ENCODE data around the gene FHOD3. TPM values are rescaled to one million over a fixed set of nuclear protein-coding genes. Genes with fewer than 3 reads are reported as not detected.

The FHOD3 gene
- total and polyA plus RNA-seq, 9 of the 15 experiments (the other 6 are each of a cell fraction or from before 2014, with no cell fraction given), result 0.11 TPM; not detected in 8

DNA sequence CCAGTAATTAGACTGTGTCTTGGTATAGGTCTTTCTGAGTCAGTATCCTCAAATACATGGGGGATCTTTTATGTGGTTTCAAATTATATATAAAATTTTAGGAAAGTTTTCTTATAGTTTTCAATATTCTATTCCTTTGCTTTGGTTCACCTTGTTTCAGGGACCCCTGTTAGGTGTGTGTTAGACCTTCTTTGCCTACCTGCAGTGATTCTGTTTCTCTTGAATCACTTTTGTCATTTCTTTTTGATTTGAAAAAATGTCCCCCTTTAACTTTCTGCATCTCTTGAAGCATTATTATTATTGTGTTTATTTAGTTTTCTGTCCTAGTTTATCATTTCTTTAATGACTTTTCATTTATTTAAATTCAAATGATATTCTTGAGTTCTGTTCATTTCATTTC is 98.7 kb downstream of the FHOD3 start:
- H3K9ac ChIP-seq (ENCODE audit: insufficient read depth in 1 of 2, low read depth in 2 of 2, low read length in 2 of 2), result no peak overlapping the region
- H3K9me3 ChIP-seq (replicated peaks; ENCODE audit: control insufficient read depth, insufficient read depth, low read depth, low read length), result no peaks in the 10 kb centered on the region
- H3K27ac ChIP-seq (ENCODE audit: extremely low read depth, low read depth, low read length), result no peak overlapping the region
- no peaks in the 10 kb centered on the region for H3K79me2 ChIP-seq (ENCODE audit: control insufficient read depth, insufficient read depth, low read length)
- POLR2A ChIA-PET, result no interaction called here
- no peaks in the 10 kb centered on the region; a peak in 1 of 5 replicates for H3K27me3 ChIP-seq (ENCODE audit: control insufficient read depth in 2 of 2, insufficient read depth in 2 of 2, low read length in 2 of 2)
- 0 out of 2 replicates have a peak, but pooled peaks have one; percentile 22 for TF ChIP-seq TRIM28 (IDR thresholded peaks at IDR 0.05)
- TF ChIP-seq CBX5 (IDR thresholded peaks at IDR 0.05; ENCODE audit: borderline replicate concordance, low read depth), result 0 out of 2 replicates have a peak, but pooled peaks have one; percentile 25
- no peak for TF ChIP-seq MCM2 (IDR thresholded peaks at IDR 0.05; ENCODE audit: low read depth)
- no peaks in the 10 kb centered on the region for H3K9me1 ChIP-seq (ENCODE audit: control insufficient read depth, insufficient read depth, low read length)
- no peak for ATAC-seq
- CTCF ChIA-PET (ENCODE audit: low intra/inter-chr PET ratio), result no interaction called here
- H3K36me3 ChIP-seq (ENCODE audit: control insufficient read depth, insufficient read depth, low read length), result no peaks in the 10 kb centered on the region
- intact Hi-C loops (cut with micrococcal nuclease), result no loop called here
- no peak for DNase-seq (ENCODE audit: extremely low read depth in 1 of 4, low spot score in 3 of 4)
- no peaks in the 10 kb centered on the region for H3K4me1 ChIP-seq (replicated peaks in 1 of 2; ENCODE audit: control insufficient read depth in 2 of 2, insufficient read depth in 2 of 2, low read length in 2 of 2)
- H3K4me2 ChIP-seq (ENCODE audit: insufficient read depth, low read length), result no peak overlapping the region
- no peaks in the 10 kb centered on the region for H4K20me1 ChIP-seq (replicated peaks; ENCODE audit: control insufficient read depth, insufficient read depth, low read length)
- H3K4me3 ChIP-seq, result no peak overlapping the region
- no peak for FAIRE-seq
- in situ Hi-C loops (cut with MboI), result no loop called here
- BruUV-seq (replicated peaks), result no TSS peak
- H2AFZ ChIP-seq (ENCODE audit: low read depth, low read length), result no peak overlapping the region

DNA sequence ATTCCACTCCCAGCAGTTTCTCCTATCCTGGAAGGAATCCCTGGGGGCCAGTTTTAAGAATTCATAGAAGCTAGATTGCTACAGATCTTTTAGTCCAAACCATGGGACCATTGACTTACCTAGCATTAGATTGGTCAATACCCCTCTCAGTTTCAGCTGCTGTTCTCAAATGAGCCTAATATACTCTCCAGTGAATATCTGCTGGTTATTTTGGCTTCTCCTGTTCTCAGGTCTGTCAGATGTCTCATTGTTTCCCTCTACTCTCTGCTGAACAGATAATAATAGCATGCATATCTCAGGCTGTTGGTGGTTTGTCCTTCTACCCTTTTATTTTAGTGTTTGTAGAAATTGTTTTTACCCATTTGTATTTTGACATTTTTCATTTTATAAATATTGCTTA is 99.5 kb downstream of the FHOD3 start:
- no TSS peak for BruUV-seq (replicated peaks)
- CTCF ChIA-PET (ENCODE audit: low intra/inter-chr PET ratio), result no interaction called here
- intact Hi-C loops (cut with micrococcal nuclease), result no loop called here
- in situ Hi-C loops (cut with MboI), result no loop called here
- no peaks in the 10 kb centered on the region for H3K9me1 ChIP-seq (ENCODE audit: control insufficient read depth, insufficient read depth, low read length)
- H4K20me1 ChIP-seq (replicated peaks; ENCODE audit: control insufficient read depth, insufficient read depth, low read length), result no peaks in the 10 kb centered on the region; the same call in 1 of the 2 replicates
- no peak overlapping the region for H3K4me3 ChIP-seq
- H3K36me3 ChIP-seq (ENCODE audit: control insufficient read depth, insufficient read depth, low read length), result no peaks in the 10 kb centered on the region
- no peak for FAIRE-seq
- no peaks in the 10 kb centered on the region for H3K27me3 ChIP-seq (ENCODE audit: control insufficient read depth in 2 of 2, insufficient read depth in 2 of 2, low read length in 2 of 2)
- DNase-seq (ENCODE audit: extremely low read depth in 1 of 4, low spot score in 3 of 4), result no peak
- no peak for ATAC-seq
- H3K27ac ChIP-seq (ENCODE audit: extremely low read depth, low read depth, low read length), result no peak overlapping the region
- H3K4me2 ChIP-seq (ENCODE audit: insufficient read depth, low read length), result no peak overlapping the region
- TF ChIP-seq GTF2F1 (IDR thresholded peaks at IDR 0.05; ENCODE audit: low read depth, low read length), result no peak
- TF ChIP-seq ZNF766 (CRISPR knock-in tag; conservative IDR thresholded peaks at IDR 0.05), result no peak
- TF ChIP-seq, protein P1, sequence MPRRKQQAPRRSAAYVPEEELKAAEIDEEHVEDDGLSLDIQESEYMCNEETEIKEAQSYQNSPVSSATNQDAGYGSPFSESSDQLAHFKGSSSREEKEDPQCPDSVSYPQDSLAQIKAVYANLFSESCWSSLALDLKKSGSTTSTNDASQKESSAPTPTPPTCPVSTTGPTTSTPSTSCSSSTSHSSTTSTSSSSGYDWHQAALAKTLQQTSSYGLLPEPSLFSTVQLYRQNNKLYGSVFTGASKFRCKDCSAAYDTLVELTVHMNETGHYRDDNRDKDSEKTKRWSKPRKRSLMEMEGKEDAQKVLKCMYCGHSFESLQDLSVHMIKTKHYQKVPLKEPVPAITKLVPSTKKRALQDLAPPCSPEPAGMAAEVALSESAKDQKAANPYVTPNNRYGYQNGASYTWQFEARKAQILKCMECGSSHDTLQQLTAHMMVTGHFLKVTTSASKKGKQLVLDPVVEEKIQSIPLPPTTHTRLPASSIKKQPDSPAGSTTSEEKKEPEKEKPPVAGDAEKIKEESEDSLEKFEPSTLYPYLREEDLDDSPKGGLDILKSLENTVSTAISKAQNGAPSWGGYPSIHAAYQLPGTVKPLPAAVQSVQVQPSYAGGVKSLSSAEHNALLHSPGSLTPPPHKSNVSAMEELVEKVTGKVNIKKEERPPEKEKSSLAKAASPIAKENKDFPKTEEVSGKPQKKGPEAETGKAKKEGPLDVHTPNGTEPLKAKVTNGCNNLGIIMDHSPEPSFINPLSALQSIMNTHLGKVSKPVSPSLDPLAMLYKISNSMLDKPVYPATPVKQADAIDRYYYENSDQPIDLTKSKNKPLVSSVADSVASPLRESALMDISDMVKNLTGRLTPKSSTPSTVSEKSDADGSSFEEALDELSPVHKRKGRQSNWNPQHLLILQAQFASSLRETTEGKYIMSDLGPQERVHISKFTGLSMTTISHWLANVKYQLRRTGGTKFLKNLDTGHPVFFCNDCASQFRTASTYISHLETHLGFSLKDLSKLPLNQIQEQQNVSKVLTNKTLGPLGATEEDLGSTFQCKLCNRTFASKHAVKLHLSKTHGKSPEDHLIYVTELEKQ (CRISPR knock-in tag; IDR thresholded peaks at IDR 0.05), result no peak
- no peak for TF ChIP-seq CBX3 (IDR thresholded peaks at IDR 0.05; ENCODE audit: borderline replicate concordance in 1 of 2, low read length in 2 of 2)
- no peak for TF ChIP-seq CREM (IDR thresholded peaks at IDR 0.05; ENCODE audit: low read depth)
- TF ChIP-seq LARP7 (IDR thresholded peaks at IDR 0.05), result no peak
- no peak for TF ChIP-seq KDM4B (IDR thresholded peaks at IDR 0.05; ENCODE audit: borderline replicate concordance in 2 of 2, low read depth in 1 of 2)
- no peak for TF ChIP-seq PCBP2 (IDR thresholded peaks at IDR 0.05; ENCODE audit: low read depth, low read length, poor library complexity, severe bottlenecking)
- TF ChIP-seq ERF (CRISPR knock-in tag; IDR thresholded peaks at IDR 0.05), result no peak
- no peak overlapping the region for H3K9ac ChIP-seq (ENCODE audit: insufficient read depth in 1 of 2, low read depth in 2 of 2, low read length in 2 of 2)
- no peaks in the 10 kb centered on the region for H3K79me2 ChIP-seq (ENCODE audit: control insufficient read depth, insufficient read depth, low read length)
- no peak overlapping the region for H2AFZ ChIP-seq (ENCODE audit: low read depth, low read length)
- H3K4me1 ChIP-seq (replicated peaks in 1 of 2; ENCODE audit: control insufficient read depth in 2 of 2, insufficient read depth in 2 of 2, low read length in 2 of 2), result no peaks in the 10 kb centered on the region
- POLR2A ChIA-PET, result no interaction called here
- no peaks in the 10 kb centered on the region for H3K9me3 ChIP-seq (replicated peaks; ENCODE audit: control insufficient read depth, insufficient read depth, low read depth, low read length)

Data from K562 (cell line).